Endothelial cell of umbilical vein (primary cell): ENCODE results near the gene WDR13. TPM values are rescaled to one million over a fixed set of nuclear protein-coding genes. Genes with fewer than 3 reads are reported as not detected.

Source experiments
- BruUV-seq: library from RNA; stranded (reverse); fragments of 400-500 nt; replicated peaks from 2 replicates; lab custom pipeline; 2021; lab: Mats Ljungman, UMichigan
- CTCF ChIA-PET: fragments of 300-600, 350-600 bp; sonication (Branson Sonifier 250); formaldehyde crosslinking; loops from one replicate; lab custom pipeline; 2021; ENCODE audit warnings: antibody characterized with exemption, inconsistent platforms; lab: Charles Lee
- POLR2A ChIA-PET: fragments of 300-600, 350-600 bp; sonication (Branson Sonifier 250); formaldehyde crosslinking; loops from one replicate; lab custom pipeline; 2021; ENCODE audit warnings: antibody characterized with exemption, inconsistent platforms; lab: Charles Lee
- DNase-seq: peaks from one replicate; pipeline ENCODE4 v3.0.0-alpha.2; 2011; ENCODE audit warnings: low read depth, low spot score
- FAIRE-seq: peaks from 2 replicates; lab custom pipeline; 2011; peaks lifted over from hg19 to GRCh38; lab: Jason Lieb, UNC
- H2AFZ ChIP-seq: 2 replicates; pipeline ENCODE4 v1.6.0; 2012; ENCODE audit warnings: low read depth, low read length, control low read depth, inconsistent platforms
- H3K27ac ChIP-seq: 2 replicates; pipeline ENCODE4 v1.5.1; 2011; ENCODE audit warnings: low read depth, mild to moderate bottlenecking, control low read depth, low read length, moderate library complexity; ENCODE audit not compliant: insufficient read depth
- H3K27me3 ChIP-seq, 2 experiments: 2 replicates each; pipeline versions ENCODE4 v1.6.0 to v1.6.1; 2011; ENCODE audit warnings: low read length in 2 of 2, mixed read lengths in 1 of 2; ENCODE audit not compliant: control insufficient read depth in 2 of 2, insufficient read depth in 2 of 2
- H3K36me3 ChIP-seq, 2 experiments: 2 replicates in 1 of 2; 3 replicates in 1 of 2; pipeline ENCODE4 v1.5.1; 2011; ENCODE audit warnings: low read length in 2 of 2, mild to moderate bottlenecking in 1 of 2, moderate library complexity in 1 of 2; ENCODE audit not compliant: control insufficient read depth in 2 of 2, insufficient read depth in 2 of 2; ENCODE audit errors: extremely low read depth in 1 of 2
- H3K4me1 ChIP-seq: 3 replicates; pipeline ENCODE4 v1.5.1; 2011; ENCODE audit warnings: mild to moderate bottlenecking, low read length; ENCODE audit not compliant: control insufficient read depth, insufficient read depth; ENCODE audit errors: extremely low read depth
- H3K4me2 ChIP-seq: 2 replicates; pipeline ENCODE4 v1.6.1; 2011; ENCODE audit warnings: low read length, control low read depth, mixed read lengths; ENCODE audit not compliant: insufficient read depth
- H3K4me3 ChIP-seq, 3 experiments: fragments of 200-600 bp in 1 of 3; sonication (generic), shearing (Covaris generic) in 1 of 3; replicated peaks in 1 of 3; 2 replicates each; pipeline ENCODE4 v1.5.1; 2011 to 2016; ENCODE audit warnings: control low read depth in 3 of 3, low read length in 3 of 3, mild to moderate bottlenecking in 2 of 3, inconsistent platforms in 1 of 3, low read depth in 1 of 3, moderate library complexity in 1 of 3; ENCODE audit not compliant: insufficient read depth in 1 of 3
- H3K79me2 ChIP-seq: 2 replicates; pipeline ENCODE4 v1.6.0; 2012; ENCODE audit warnings: low read length, inconsistent platforms; ENCODE audit not compliant: control insufficient read depth, insufficient read depth
- H3K9ac ChIP-seq: replicated peaks from 2 replicates; pipeline ENCODE3; 2011; ENCODE audit warnings: low read length, control low read depth; ENCODE audit not compliant: insufficient read depth; ENCODE audit errors: extremely low read depth
- H3K9me1 ChIP-seq: replicated peaks from 3 replicates; pipeline ENCODE4 v1.6.0; 2011; ENCODE audit warnings: mild to moderate bottlenecking, low read length; ENCODE audit not compliant: control insufficient read depth, insufficient read depth; ENCODE audit errors: extremely low read depth
- H3K9me3 ChIP-seq: replicated peaks from 2 replicates; pipeline ENCODE4 v1.5.1; 2012; ENCODE audit warnings: low read length, inconsistent platforms; ENCODE audit not compliant: control insufficient read depth, insufficient read depth
- H4K20me1 ChIP-seq: replicated peaks from 2 replicates; pipeline ENCODE3; 2011; ENCODE audit warnings: mild to moderate bottlenecking, low read length; ENCODE audit not compliant: control insufficient read depth, insufficient read depth; ENCODE audit errors: extremely low read depth
- CTCF ChIP-seq, 2 donors: IDR thresholded peaks; 1 replicate in 1 of 2; 2 replicates in 1 of 2; pipeline ENCODE4 v1.5.1; 2011; ENCODE audit warnings: low read length in 2 of 2, mild to moderate bottlenecking in 2 of 2, moderate library complexity in 2 of 2, control low read depth in 1 of 2, inconsistent platforms in 1 of 2, low read depth in 1 of 2; ENCODE audit not compliant: insufficient read depth in 1 of 2; ENCODE audit errors: extremely low read depth in 1 of 2
- EZH2 ChIP-seq: IDR thresholded peaks from 2 replicates; pipeline ENCODE4 v1.6.1; 2012; ENCODE audit warnings: borderline replicate concordance, low read depth, mild to moderate bottlenecking, moderate library complexity, low read length, inconsistent platforms; ENCODE audit not compliant: severe bottlenecking
- FOS ChIP-seq: IDR thresholded peaks from 2 replicates; pipeline ENCODE4 v1.6.1; 2011; ENCODE audit warnings: mild to moderate bottlenecking, low read length, moderate library complexity, borderline replicate concordance; ENCODE audit not compliant: insufficient read depth
- GATA2 ChIP-seq: IDR thresholded peaks from 2 replicates; pipeline ENCODE4 v1.7.0; 2011; ENCODE audit warnings: low read depth, mild to moderate bottlenecking, moderate library complexity, mixed read lengths, low read length; ENCODE audit not compliant: insufficient read length, insufficient read depth
- JUN ChIP-seq: IDR thresholded peaks from 2 replicates; pipeline ENCODE4 v1.6.1; 2011; ENCODE audit warnings: borderline replicate concordance, low read depth; ENCODE audit not compliant: insufficient read length, insufficient read depth
- MYC ChIP-seq: IDR thresholded peaks from one replicate; pipeline ENCODE4 v1.6.1; 2011; ENCODE audit warnings: mild to moderate bottlenecking, low read depth, low read length
- POLR2A ChIP-seq: IDR thresholded peaks from 2 replicates; pipeline ENCODE4 v1.6.1; 2012; ENCODE audit warnings: low read depth, mild to moderate bottlenecking, control low read depth, low read length
- POLR2AphosphoS5 ChIP-seq: IDR thresholded peaks from 2 replicates; pipeline ENCODE4 v1.6.1; 2012; ENCODE audit warnings: low read depth, mild to moderate bottlenecking, control low read depth, low read length, moderate library complexity; ENCODE audit not compliant: insufficient read depth
- dilution Hi-C: fragments of 300-500 bp; cut with MboI; formaldehyde crosslinking; loops from one replicate; pipeline ENCODE4 v1.15.0; 2019; ENCODE audit warnings: low sequenced_read_pairs; ENCODE audit not compliant: extremely low pct_ligation_motif_present
- intact Hi-C: fragments of 100-400 bp; cut with micrococcal nuclease; formaldehyde crosslinking; loops from one replicate; pipeline ENCODE4 v1.10.0; 2022
- polyA plus RNA-seq, 4 experiments: library from polyadenylated mRNA; depleted of rRNA in 3 of 4; stranded (reverse) in 3 of 4; unstranded in 1 of 4; fragments of >200 nt; gene quantifications; 2 replicates each; pipeline versions ENCODE4 v1.2.1 to v1.2.3, GENCODE V29; 2011 to 2012; ENCODE audit warnings: missing spikeins in 1 of 4
- total RNA-seq: library from RNA; stranded (reverse); gene quantifications from 2 replicates; pipeline ENCODE4 v1.2.3, GENCODE V29; 2021
- TF ChIP-seq, protein P1 (sequence below): IDR thresholded peaks from 2 replicates; pipeline ENCODE4 v1.6.1; 2011; ENCODE audit not compliant: insufficient read depth, insufficient read length

WDR13 gene
- total and polyA plus RNA-seq, 2 donors (not counting 3 experiments of a cell fraction or from before 2014, with no cell fraction given) = 85.0 to 169 TPM

- peak overlapping the region; percentile 29 for H3K27ac ChIP-seq
- H3K9ac ChIP-seq = no peak overlapping the region
- no peaks in the 10 kb centered on the region for H3K9me1 ChIP-seq
- no peaks in the 10 kb centered on the region for H3K27me3 ChIP-seq
- DNase-seq = peak; percentile 89
- H3K9me3 ChIP-seq = no peaks in the 10 kb centered on the region
- intact Hi-C loops = loop anchor here (1.0 to 10.0 kb wide), 5 partner anchors 17 to 507 kb away; partner anchors contain the start of genes EBP, RBM3 and TBC1D25
- no TSS peak for BruUV-seq
- H2AFZ ChIP-seq = no peak overlapping the region
- H3K4me3 ChIP-seq = no peak overlapping the region
- no peak overlapping the region for H3K4me2 ChIP-seq
- H3K79me2 ChIP-seq = no peaks in the 10 kb centered on the region
- ChIA-PET CTCF (interaction anchor here (1.4 to 1.5 kb wide), 2 partner anchors 13 to 17 kb away, joined by 3 read pairs; no protein-coding TSS in a partner anchor), POLR2A (interaction anchor here (0.6 to 1.9 kb wide), 4 partner anchors 10 to 18 kb away, joined by 3 to 7 read pairs (median 5); partner anchors contain the start of gene RBM3)
- H3K4me1 ChIP-seq = peaks cover 27% of the 10 kb centered on the region
- dilution Hi-C loops = no loop called here
- peak; percentile 95 for FAIRE-seq
- no peaks in the 10 kb centered on the region for H4K20me1 ChIP-seq
- no peaks in the 10 kb centered on the region for H3K36me3 ChIP-seq
- TF ChIP-seq POLR2A (no peak), EZH2 (no peak), MYC (no peak), FOS (peak; percentile 77), CTCF (IDR thresholded peaks at IDR 0.05; ENCODE audit: extremely low read depth in 1 of 2, insufficient read depth in 1 of 2, low read depth in 1 of 2, low read length in 2 of 2) (peak; percentile 19 to 23), GATA2 (peak; percentile 12), POLR2AphosphoS5 (peak; percentile 72), JUN (peak; percentile 88)
- TF ChIP-seq, protein P1, sequence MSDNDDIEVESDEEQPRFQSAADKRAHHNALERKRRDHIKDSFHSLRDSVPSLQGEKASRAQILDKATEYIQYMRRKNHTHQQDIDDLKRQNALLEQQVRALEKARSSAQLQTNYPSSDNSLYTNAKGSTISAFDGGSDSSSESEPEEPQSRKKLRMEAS = peak; percentile 27
These were observed 6.0 kb upstream of the WDR13 start for GRCh38 chrX:48591255-48591791.
